ENCODE results near the gene HOXC4. TPM values are rescaled to one million over a fixed set of nuclear protein-coding genes. Genes with fewer than 3 reads are reported as not detected.
A peak's percentile ranks its signal among the peaks of the same experiment; 100 is the strongest.

HOXC4 gene
- total and polyA plus RNA-seq, 2 experiments from 2014 or later, result 2.2 to 3.1 TPM

GRCh38 chr12:54024127-54024526, 29.5 kb upstream of the HOXC4 start:
- 2% methylated on average over 17 of the region's 17 CpGs for WGBS, 2 experiments (ENCODE audit: low coverage in 1 of 2, low lambda C conversion rate in 2 of 2, missing lambda C conversion rate in 2 of 2)
- no peaks in the 10 kb centered on the region for H3K9me2 ChIP-seq (ENCODE audit: insufficient read depth)
- in situ Hi-C loops (cut with MboI), result loop anchor here (10.0 kb wide), 1 partner anchor 171 kb away; no protein-coding TSS in a partner anchor
- H4K20me1 ChIP-seq (ENCODE audit: insufficient read depth), result no peaks in the 10 kb centered on the region
- TF ChIP-seq EZH2phosphoT487 (IDR thresholded peaks at IDR 0.05; ENCODE audit: insufficient read depth, low read depth), result no peak; the same call in 1 of the 2 replicates
- TF ChIP-seq EZH2 (IDR thresholded peaks at IDR 0.05; ENCODE audit: insufficient read depth, poor library complexity, severe bottlenecking), result no peak
- H3K4me2 ChIP-seq (ENCODE audit: unreplicated experiment), result peak overlapping the region; percentile 94
- H3K27ac ChIP-seq, result peak overlapping the region; percentile 99
- H3K9me3 ChIP-seq (ENCODE audit: low read depth), result no peaks in the 10 kb centered on the region
- peak; percentile 75 for DNase-seq
- peaks cover 75% of the 10 kb centered on the region for H3K4me1 ChIP-seq (ENCODE audit: insufficient read depth)
- H2AFZ ChIP-seq, result peak overlapping the region; percentile 47
- no peaks in the 10 kb centered on the region for H3K27me3 ChIP-seq (replicated peaks; ENCODE audit: insufficient read depth)
- peaks cover 28% of the 10 kb centered on the region; the same call in 1 of the 2 replicates for H3F3A ChIP-seq (ENCODE audit: insufficient read depth)
- no peaks in the 10 kb centered on the region for H3K36me3 ChIP-seq (ENCODE audit: low read depth)
- H3K9ac ChIP-seq, result peak overlapping the region; percentile 97
- H3K4me3 ChIP-seq, result peak overlapping the region; percentile 77
- peaks cover 100% of the 10 kb centered on the region for H3K79me2 ChIP-seq (ENCODE audit: insufficient read depth)

GRCh38 chr12:54024581-54025305, 28.9 kb upstream of the HOXC4 start:
- in situ Hi-C loops (cut with MboI), result loop anchor here (10.0 kb wide), 1 partner anchor 170 kb away; no protein-coding TSS in a partner anchor
- TF ChIP-seq EZH2phosphoT487 (IDR thresholded peaks at IDR 0.05; ENCODE audit: insufficient read depth, low read depth) (no peak), EZH2 (IDR thresholded peaks at IDR 0.05; ENCODE audit: insufficient read depth, poor library complexity, severe bottlenecking) (no peak)
- peak overlapping the region; percentile 97 for H3K9ac ChIP-seq
- peak overlapping the region; percentile 47 for H2AFZ ChIP-seq
- H3K9me3 ChIP-seq (ENCODE audit: low read depth), result no peaks in the 10 kb centered on the region
- H3K36me3 ChIP-seq (ENCODE audit: low read depth), result no peaks in the 10 kb centered on the region
- peaks cover 99% of the 10 kb centered on the region for H3K79me2 ChIP-seq (ENCODE audit: insufficient read depth)
- peaks cover 28% of the 10 kb centered on the region; the same call in 1 of the 2 replicates for H3F3A ChIP-seq (ENCODE audit: insufficient read depth)
- H3K27ac ChIP-seq, result peak overlapping the region; percentile 99
- H3K27me3 ChIP-seq (replicated peaks; ENCODE audit: insufficient read depth), result no peaks in the 10 kb centered on the region
- no peaks in the 10 kb centered on the region for H4K20me1 ChIP-seq (ENCODE audit: insufficient read depth)
- no peaks in the 10 kb centered on the region for H3K9me2 ChIP-seq (ENCODE audit: insufficient read depth)
- peaks cover 75% of the 10 kb centered on the region for H3K4me1 ChIP-seq (ENCODE audit: insufficient read depth)
- H3K4me3 ChIP-seq, result peak overlapping the region; percentile 77
- peak; percentile 48 for DNase-seq
- H3K4me2 ChIP-seq (ENCODE audit: unreplicated experiment), result peak overlapping the region; percentile 94
- 4 to 8% methylated on average over 4 to 5 of the region's 5 CpGs for WGBS, 2 experiments (ENCODE audit: low coverage in 1 of 2, low lambda C conversion rate in 2 of 2, missing lambda C conversion rate in 2 of 2)

GRCh38 chr12:54025499-54026405, 27.9 kb upstream of the HOXC4 start:
- DNase-seq, result peak; percentile 59
- H3K4me3 ChIP-seq, result peak overlapping the region; percentile 77
- no peaks in the 10 kb centered on the region for H3K36me3 ChIP-seq (ENCODE audit: low read depth)
- H3K27ac ChIP-seq, result peak overlapping the region; percentile 99
- H3K9me3 ChIP-seq (ENCODE audit: low read depth), result no peaks in the 10 kb centered on the region
- no peak overlapping the region for H2AFZ ChIP-seq
- WGBS, 2 experiments (ENCODE audit: low coverage in 1 of 2, low lambda C conversion rate in 2 of 2, missing lambda C conversion rate in 2 of 2), result 13 to 20% methylated on average over 7 of the region's 7 CpGs
- H3K4me1 ChIP-seq (ENCODE audit: insufficient read depth), result peaks cover 77% of the 10 kb centered on the region
- peak overlapping the region; percentile 94 for H3K4me2 ChIP-seq (ENCODE audit: unreplicated experiment)
- in situ Hi-C loops (cut with MboI), result loop anchor here (10.0 kb wide), 1 partner anchor 169 kb away; no protein-coding TSS in a partner anchor
- H4K20me1 ChIP-seq (ENCODE audit: insufficient read depth), result no peaks in the 10 kb centered on the region
- no peaks in the 10 kb centered on the region for H3K27me3 ChIP-seq (replicated peaks; ENCODE audit: insufficient read depth)
- peak overlapping the region; percentile 97 for H3K9ac ChIP-seq
- TF ChIP-seq EZH2phosphoT487 (IDR thresholded peaks at IDR 0.05; ENCODE audit: insufficient read depth, low read depth) (no peak), EZH2 (IDR thresholded peaks at IDR 0.05; ENCODE audit: insufficient read depth, poor library complexity, severe bottlenecking) (no peak)
- peaks cover 20% of the 10 kb centered on the region; the same call in 1 of the 2 replicates for H3F3A ChIP-seq (ENCODE audit: insufficient read depth)
- H3K79me2 ChIP-seq (ENCODE audit: insufficient read depth), result peaks cover 99% of the 10 kb centered on the region
- H3K9me2 ChIP-seq (ENCODE audit: insufficient read depth), result no peaks in the 10 kb centered on the region

Data from GM23248 (cell line).